OCI-LY7 (cell line): ENCODE data around the gene RNF166. TPM values are rescaled to one million over a fixed set of nuclear protein-coding genes. Genes with fewer than 3 reads are reported as not detected.
A peak's percentile ranks its signal among the peaks of the same experiment; 100 is the strongest.

Experiments used
- BruUV-seq: library from RNA; stranded (reverse); fragments of 400-500 nt; replicated peaks from 2 replicates; lab custom pipeline; 2021; lab: Mats Ljungman, UMichigan
- CTCF ChIA-PET: fragments of 300-600 bp; sonication (Branson Sonifier 250); formaldehyde crosslinking; loops from one replicate; lab custom pipeline; 2022; ENCODE audit warnings: antibody characterized with exemption; ENCODE audit not compliant: unreplicated experiment; lab: Charles Lee
- POLR2A ChIA-PET: fragments of 300-600 bp; sonication (Branson Sonifier 250); formaldehyde crosslinking; loops from one replicate; lab custom pipeline; 2022; ENCODE audit warnings: antibody characterized with exemption; lab: Charles Lee
- DNase-seq: peaks from one replicate; pipeline ENCODE4 v3.0.0-alpha.2; 2015; ENCODE audit warnings: low spot score
- H2AFZ ChIP-seq: fragments of 200-600 bp; sonication (generic), shearing (Covaris generic); 2 replicates; pipeline ENCODE4 v1.6.1; 2014; ENCODE audit warnings: mild to moderate bottlenecking, antibody characterized with exemption, low read length, moderate library complexity
- H3K27ac ChIP-seq: fragments of 200-600 bp; sonication (generic); 2 replicates; pipeline ENCODE4 v1.5.1; 2014; ENCODE audit warnings: mixed run types, low read depth, mild to moderate bottlenecking, moderate library complexity, low read length, inconsistent platforms; ENCODE audit not compliant: poor library complexity, severe bottlenecking
- H3K36me3 ChIP-seq: fragments of 200-600 bp; sonication (generic); 2 replicates; pipeline ENCODE4 v1.6.1; 2014; ENCODE audit warnings: mild to moderate bottlenecking, antibody characterized with exemption, low read length, moderate library complexity, mixed read lengths; ENCODE audit not compliant: insufficient read depth
- H3K4me1 ChIP-seq: fragments of 200-600 bp; sonication (generic); 2 replicates; pipeline ENCODE4 v1.5.1; 2014; ENCODE audit warnings: mild to moderate bottlenecking, low read length; ENCODE audit not compliant: insufficient read depth, poor library complexity, severe bottlenecking
- H3K4me2 ChIP-seq: fragments of 200-600 bp; sonication (generic); 2 replicates; pipeline ENCODE4 v1.6.1; 2014; ENCODE audit warnings: mild to moderate bottlenecking, low read length
- H3K4me3 ChIP-seq: fragments of 200-600 bp; sonication (generic); 2 replicates; pipeline ENCODE4 v1.5.1; 2014; ENCODE audit warnings: mild to moderate bottlenecking, low read depth, low read length; ENCODE audit not compliant: poor library complexity, severe bottlenecking
- H3K79me2 ChIP-seq: fragments of 200-600 bp; sonication (generic); 2 replicates; pipeline ENCODE4 v1.6.1; 2016; ENCODE audit warnings: low read depth, mild to moderate bottlenecking, low read length, moderate library complexity, mixed read lengths; ENCODE audit not compliant: insufficient read depth
- H3K9me2 ChIP-seq: fragments of 200-600 bp; sonication (generic); 2 replicates; pipeline ENCODE4 v1.6.1; 2016; ENCODE audit warnings: mild to moderate bottlenecking, low read length, mixed read lengths; ENCODE audit not compliant: insufficient read depth
- H3K9me3 ChIP-seq: fragments of 200-600 bp; sonication (generic); 2 replicates; pipeline ENCODE4 v1.6.1; 2014; ENCODE audit warnings: mild to moderate bottlenecking, mixed run types, low read length, mixed read lengths
- H4K20me1 ChIP-seq: fragments of 200-600 bp; sonication (generic); 2 replicates; pipeline ENCODE4 v1.6.1; 2014; ENCODE audit warnings: mild to moderate bottlenecking, antibody characterized with exemption, low read length, moderate library complexity, mixed read lengths; ENCODE audit not compliant: insufficient read depth
- EZH2phosphoT487 ChIP-seq: fragments of 200-600 bp; sonication (generic); IDR thresholded peaks from 2 replicates; pipeline ENCODE4 v1.6.1; 2018; ENCODE audit warnings: low read depth, borderline replicate concordance, mild to moderate bottlenecking, mixed run types, antibody characterized with exemption, low read length, moderate library complexity, mixed read lengths
- intact Hi-C: fragments of 100-400 bp; cut with micrococcal nuclease; formaldehyde crosslinking; loops from one replicate; pipeline ENCODE4 v1.10.0; 2022; ENCODE audit not compliant: unreplicated experiment
- total RNA-seq, 2 experiments: library from RNA; depleted of rRNA in 1 of 2; stranded (reverse); fragments of >200 nt in 1 of 2; shearing (Covaris generic) in 1 of 2; gene quantifications; 2 replicates each; pipeline ENCODE4 v1.2.3, GENCODE V29; 2014 to 2022
- TF ChIP-seq, protein P1 (sequence below): fragments of 200-600 bp; sonication (generic); conservative IDR thresholded peaks from 2 replicates; pipeline ENCODE4 v1.5.1; 2014; ENCODE audit warnings: mild to moderate bottlenecking, antibody characterized with exemption, low read length, moderate library complexity, mixed read lengths

RNF166 gene
- total RNA-seq, 2 experiments from 2014 or later: 52.4 to 56.2 TPM

DNA sequence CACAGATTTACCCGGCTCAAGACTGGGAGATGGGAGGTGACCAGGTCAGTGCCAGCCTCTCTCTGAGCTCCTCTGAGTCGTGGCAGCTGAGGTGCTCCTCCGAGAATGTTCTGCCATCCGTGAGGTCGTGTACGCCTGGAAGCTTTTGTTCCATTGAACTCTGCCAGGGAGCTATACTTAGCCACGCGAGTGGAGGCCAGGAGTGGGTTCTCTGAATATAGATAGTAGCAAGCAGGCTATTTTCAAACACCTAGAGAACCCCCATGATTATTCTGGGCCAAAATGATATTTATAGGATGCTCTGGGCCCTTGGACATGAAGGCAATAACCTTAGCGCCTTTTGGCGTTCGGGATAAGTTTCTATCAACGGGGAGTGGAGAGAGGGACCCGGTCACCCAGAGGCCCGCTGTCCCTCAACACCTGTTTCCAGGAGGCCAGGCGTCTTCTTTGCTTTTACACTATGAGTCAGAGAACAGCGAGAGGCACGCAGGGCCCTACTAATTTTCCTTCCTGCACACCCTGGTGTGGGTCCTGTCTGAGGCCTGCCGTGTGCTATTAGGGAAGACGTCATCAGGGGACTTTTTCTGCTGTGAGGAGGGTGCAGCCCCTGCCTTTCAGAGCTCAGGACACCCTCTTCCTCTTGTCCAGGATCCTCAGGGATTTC, 32.4 kb downstream of the RNF166 start:
- Histone ChIP-seq H2AFZ (no peak overlapping the region), H3K4me3 (no peak overlapping the region), H3K9me3 (no peaks in the 10 kb centered on the region), H3K9me2 (no peaks in the 10 kb centered on the region), H3K4me2 (no peak overlapping the region), H3K4me1 (no peaks in the 10 kb centered on the region), H3K27ac (no peak overlapping the region), H3K79me2 (no peaks in the 10 kb centered on the region), H3K36me3 (peaks cover 20% of the 10 kb centered on the region), H4K20me1 (no peaks in the 10 kb centered on the region)
- no peak for DNase-seq
- intact Hi-C loops: no loop called here
- ChIA-PET CTCF (no interaction called here), POLR2A (interaction anchor here (0.5 to 0.6 kb wide), 2 partner anchors 12 to 1150 kb away, joined by 3 to 6 read pairs; no protein-coding TSS in a partner anchor)
- TF ChIP-seq, protein P1, sequence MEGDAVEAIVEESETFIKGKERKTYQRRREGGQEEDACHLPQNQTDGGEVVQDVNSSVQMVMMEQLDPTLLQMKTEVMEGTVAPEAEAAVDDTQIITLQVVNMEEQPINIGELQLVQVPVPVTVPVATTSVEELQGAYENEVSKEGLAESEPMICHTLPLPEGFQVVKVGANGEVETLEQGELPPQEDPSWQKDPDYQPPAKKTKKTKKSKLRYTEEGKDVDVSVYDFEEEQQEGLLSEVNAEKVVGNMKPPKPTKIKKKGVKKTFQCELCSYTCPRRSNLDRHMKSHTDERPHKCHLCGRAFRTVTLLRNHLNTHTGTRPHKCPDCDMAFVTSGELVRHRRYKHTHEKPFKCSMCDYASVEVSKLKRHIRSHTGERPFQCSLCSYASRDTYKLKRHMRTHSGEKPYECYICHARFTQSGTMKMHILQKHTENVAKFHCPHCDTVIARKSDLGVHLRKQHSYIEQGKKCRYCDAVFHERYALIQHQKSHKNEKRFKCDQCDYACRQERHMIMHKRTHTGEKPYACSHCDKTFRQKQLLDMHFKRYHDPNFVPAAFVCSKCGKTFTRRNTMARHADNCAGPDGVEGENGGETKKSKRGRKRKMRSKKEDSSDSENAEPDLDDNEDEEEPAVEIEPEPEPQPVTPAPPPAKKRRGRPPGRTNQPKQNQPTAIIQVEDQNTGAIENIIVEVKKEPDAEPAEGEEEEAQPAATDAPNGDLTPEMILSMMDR: no peak
- no peak for TF ChIP-seq EZH2phosphoT487
- no TSS peak for BruUV-seq

DNA sequence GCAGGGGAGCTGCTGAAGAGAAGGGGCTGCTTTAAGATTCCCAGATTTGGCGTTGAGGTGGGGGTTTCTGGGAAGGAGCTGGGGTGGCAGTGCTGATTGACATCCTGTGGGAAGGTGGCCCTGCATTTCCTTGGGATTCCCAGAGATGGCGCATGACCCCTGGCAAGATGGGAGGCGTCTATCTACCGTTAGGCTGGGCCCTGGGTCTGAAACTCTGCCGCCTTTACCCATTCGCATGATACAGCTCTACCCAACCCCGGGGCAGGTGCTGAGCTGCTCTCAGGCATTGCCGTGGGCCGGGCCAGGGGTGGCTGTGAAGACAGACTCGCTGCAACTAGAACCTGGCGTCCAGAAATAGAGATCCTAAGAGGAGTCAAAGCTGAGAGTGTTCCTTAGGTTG, 33.4 kb downstream of the RNF166 start:
- no peak for DNase-seq
- peaks cover 26% of the 10 kb centered on the region for H3K36me3 ChIP-seq
- H3K4me3 ChIP-seq: no peak overlapping the region
- BruUV-seq: no TSS peak
- no peak for TF ChIP-seq EZH2phosphoT487
- TF ChIP-seq, protein P1: peak; percentile 42
- CTCF ChIA-PET: no interaction called here
- H3K79me2 ChIP-seq: no peaks in the 10 kb centered on the region
- H3K9me2 ChIP-seq: no peaks in the 10 kb centered on the region
- no peak overlapping the region for H2AFZ ChIP-seq
- intact Hi-C loops: no loop called here
- no peaks in the 10 kb centered on the region for H4K20me1 ChIP-seq
- no peak overlapping the region for H3K27ac ChIP-seq
- POLR2A ChIA-PET: interaction anchor here (0.6 kb wide), 1 partner anchor 10 kb away, joined by 3 read pairs; the partner anchor contains the start of gene MVD
- H3K4me1 ChIP-seq: no peaks in the 10 kb centered on the region
- no peak overlapping the region for H3K4me2 ChIP-seq
- H3K9me3 ChIP-seq: no peaks in the 10 kb centered on the region

DNA sequence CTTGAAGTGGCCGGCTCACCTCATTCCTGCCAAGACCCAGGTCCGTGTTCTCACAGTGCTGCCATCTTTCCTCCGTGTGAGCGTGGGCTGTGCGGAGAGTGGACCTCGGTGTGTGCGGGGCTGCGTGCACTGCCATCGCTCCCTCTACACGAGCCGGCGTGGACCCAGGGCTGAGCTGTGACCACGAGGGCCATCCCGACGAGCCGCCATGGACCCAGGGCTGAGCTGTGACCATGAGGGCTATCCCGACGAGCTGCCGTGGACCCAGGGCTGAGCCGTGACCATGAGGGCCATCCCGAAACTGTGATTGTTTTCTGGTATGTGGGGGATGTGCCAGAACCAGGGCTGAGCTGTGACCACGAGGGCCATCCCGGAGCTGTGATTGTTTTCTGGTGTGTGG, 34.4 kb downstream of the RNF166 start:
- intact Hi-C loops: no loop called here
- ChIA-PET CTCF (no interaction called here), POLR2A (no interaction called here)
- TF ChIP-seq EZH2phosphoT487: no peak
- TF ChIP-seq, protein P1: no peak
- Histone ChIP-seq H3K4me2 (no peak overlapping the region), H3K79me2 (no peaks in the 10 kb centered on the region), H2AFZ (no peak overlapping the region), H3K4me3 (no peak overlapping the region), H4K20me1 (no peaks in the 10 kb centered on the region), H3K27ac (no peak overlapping the region), H3K9me2 (no peaks in the 10 kb centered on the region), H3K36me3 (peaks cover 26% of the 10 kb centered on the region), H3K9me3 (no peaks in the 10 kb centered on the region), H3K4me1 (no peaks in the 10 kb centered on the region)
- BruUV-seq: no TSS peak
- no peak for DNase-seq
